Heart left ventricle (tissue), 16 donors: ENCODE results near the gene KANSL1. TPM values are rescaled to one million over a fixed set of nuclear protein-coding genes. Genes with fewer than 3 reads are reported as not detected.

Source experiments
- ATAC-seq, 4 donors: fragments of 200-7000 bp; cut with Tn5 transposase; one replicate each; pipeline ENCODE4 v1.9.1; 2020 to 2022; ENCODE audit warnings: moderate library complexity in 4 of 4, mild to moderate bottlenecking in 3 of 4, moderate number of reproducible peaks in 1 of 4
- DNase-seq, 5 donors: peaks; one replicate each; pipeline ENCODE4 v3.0.0-alpha.2; 2020
- H3K27ac ChIP-seq, 12 donors: fragments of 200-600 bp; sonication (generic) in 4 of 12; one replicate each; pipeline versions ENCODE4 v1.5.0 to v1.8.0; 2016 to 2022; ENCODE audit warnings: mild to moderate bottlenecking in 2 of 12
- H3K27me3 ChIP-seq, 9 donors: fragments of 200-600 bp; sonication (generic) in 2 of 9; one replicate each; pipeline versions ENCODE4 v1.5.1 to v1.8.0; 2016 to 2022; ENCODE audit warnings: mild to moderate bottlenecking in 3 of 9
- H3K36me3 ChIP-seq, 9 donors: fragments of 200-600 bp; sonication (generic) in 2 of 9; one replicate each; pipeline versions ENCODE4 v1.5.0 to v1.8.0; 2018 to 2022; ENCODE audit warnings: mild to moderate bottlenecking in 2 of 9
- H3K4me1 ChIP-seq, 12 donors: fragments of 200-600 bp; sonication (generic) in 4 of 12; one replicate each; pipeline versions ENCODE4 v1.5.0 to v1.8.0; 2016 to 2022; ENCODE audit warnings: mild to moderate bottlenecking in 3 of 12
- H3K4me3 ChIP-seq, 12 donors: fragments of 200-600 bp; sonication (generic) in 4 of 12; one replicate each; pipeline versions ENCODE4 v1.5.0 to v1.8.0; 2017 to 2022; ENCODE audit warnings: mild to moderate bottlenecking in 9 of 12, moderate library complexity in 4 of 12
- H3K9me3 ChIP-seq, 12 donors: fragments of 200-600 bp; sonication (generic) in 4 of 12; one replicate each; pipeline versions ENCODE4 v1.5.0 to v1.8.0; 2016 to 2022; ENCODE audit warnings: mild to moderate bottlenecking in 1 of 12
- POLR2A ChIP-seq, 2 donors: fragments of 450-650 bp; IDR thresholded peaks; one replicate each; pipeline ENCODE4 v1.6.1; 2017; ENCODE audit warnings: antibody characterized with exemption in 2 of 2, mild to moderate bottlenecking in 2 of 2, moderate library complexity in 2 of 2
- WGBS, 4 donors: extraction: QIAGEN DNeasy Blood & Tissue Kit in 2 of 4; methylation state at CpG; one replicate each; pipeline versions ENCODE4 v1.1.5 to v1.1.7; 2013 to 2018; 5-methylcytosine and 5-hydroxymethylcytosine counted together
- intact Hi-C, 10 donors: fragments of 100-400 bp; cut with DNase I; formaldehyde crosslinking; loops; one replicate each; pipeline versions ENCODE4 v1.11.1 to v1.14.2; 2022
- polyA plus RNA-seq, 2 donors: library from polyadenylated mRNA; stranded (reverse); fragments of 200-250 nt; gene quantifications; one replicate each; pipeline ENCODE4 v1.2.3, GENCODE V29; 2013
- total RNA-seq, 9 donors: library from RNA; depleted of rRNA in 2 of 9; stranded (reverse); fragments of >200 nt in 2 of 9; fragmentation: NEBNext Ultra II Directional in 3 of 9; extraction: Animal tissue kit (Norgen Biotek cat#: 25700) in 3 of 9; gene quantifications; one replicate each; pipeline versions ENCODE4 v1.1.0 to v1.2.4, GENCODE V29; 2016 to 2023
- TF ChIP-seq, protein P1 (sequence below), 12 donors: fragments of 200-600 bp; sonication (generic) in 4 of 12; IDR thresholded peaks; one replicate each; pipeline versions ENCODE4 v1.5.0 to v1.8.0; 2018 to 2022; ENCODE audit warnings: antibody characterized with exemption in 12 of 12, mild to moderate bottlenecking in 5 of 12
- donor health status: ischemic (EF 13 %, LVEDD 7.1; RV severe dilation, severe dysfunction).
- donor health status: healthy with polysubstance abuse.
- donor health status: DM: no; HTN: yes; CAD: no.
- donor health status: DM: no; HTN: no; CAD: no.
- donor health status: ischemic (EF 25% LVEDD 6.9; RV normal size, moderate dysfunction).
- donor health status: ischemic (EF 25% LVEDD 5.7; RV mildly dilated, moderate dysfunction).
- donor health status: healthy.
- donor health status: DM: yes; HTN: yes; CAD: no.
- donor health status: ischemic (EF 35%, LVEDD 5.7; RV mildly dilated, moderate dysfunction).
- donor health status: nonischemic (EF 11% LVEDD 7.7; RV severe dilation, severe dysfunction).
- donor health status: DM: yes; HTN: yes; CAD: no.
- donor health status: PGD.
- donor health status: ischemic (EF 29% LVEDD 5.4; RV normal size, mild dysfunction).
- donor health status: nonischemic (EF 23%, LVEDD 6.1; RV moderate dilation, normal function).

The KANSL1 gene
- total and polyA plus RNA-seq, 11 donors = 13.7 to 57.2 (median 28.9) TPM

DNA sequence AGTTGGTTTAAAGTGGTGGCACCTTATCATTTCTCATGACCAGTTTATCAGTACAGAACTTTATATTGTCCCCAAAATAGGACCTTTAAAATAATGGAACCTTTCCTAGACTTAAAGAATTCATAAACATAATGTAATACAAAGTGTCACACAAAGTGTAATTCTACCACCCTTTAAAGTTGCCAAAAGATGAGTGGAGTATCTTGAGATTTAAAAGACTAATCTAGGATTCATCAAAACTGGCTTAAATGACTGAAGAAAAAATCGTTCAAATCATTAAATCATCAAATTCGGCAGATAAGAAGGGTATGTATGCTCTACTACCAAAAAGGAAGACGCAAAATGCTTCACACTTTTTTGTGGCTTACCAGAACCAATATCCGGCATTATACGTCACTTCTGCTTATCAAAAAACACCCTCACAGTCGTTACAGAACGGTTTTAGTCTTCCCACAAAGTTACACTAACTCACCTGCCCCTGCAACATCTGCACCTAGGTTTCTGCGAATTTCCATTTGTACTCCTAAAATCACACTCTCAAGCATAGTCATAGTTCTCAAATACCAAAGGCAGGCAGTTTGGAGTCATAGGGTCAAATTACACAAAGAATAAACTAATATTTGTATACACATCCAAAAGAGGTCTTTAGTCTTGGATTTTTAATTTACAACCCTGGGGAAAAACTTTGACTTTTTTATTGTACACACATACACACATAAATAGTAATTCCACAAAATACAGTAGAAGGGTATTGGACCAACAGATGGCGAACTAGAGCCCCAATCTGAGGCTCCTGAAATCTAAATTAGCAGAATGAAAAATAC, 1.4 kb upstream of the KANSL1 start:
- peak overlapping the region; percentile 98 to 100 (median 99) for H3K27ac ChIP-seq
- ATAC-seq (no peak), DNase-seq (no peak)
- H3K36me3 ChIP-seq = no peaks in the 10 kb centered on the region
- intact Hi-C loops = loop anchor here in 6 of 10 donors (2.0 to 5.0 kb wide), 5 partner anchors 18 to 152 kb away; no protein-coding TSS in a partner anchor
- H3K4me3 ChIP-seq = peak overlapping the region; percentile 70 to 100 (median 88)
- no peaks in the 10 kb centered on the region for H3K27me3 ChIP-seq
- WGBS, 4 donors = 46 to 52% (median 48%) methylated on average over 9 of the region's 9 CpGs
- peaks cover 3 to 42% (median 28%) of the 10 kb centered on the region in 12 donors for H3K4me1 ChIP-seq
- no peak for TF ChIP-seq POLR2A (IDR thresholded peaks at IDR 0.05)
- TF ChIP-seq, protein P1, sequence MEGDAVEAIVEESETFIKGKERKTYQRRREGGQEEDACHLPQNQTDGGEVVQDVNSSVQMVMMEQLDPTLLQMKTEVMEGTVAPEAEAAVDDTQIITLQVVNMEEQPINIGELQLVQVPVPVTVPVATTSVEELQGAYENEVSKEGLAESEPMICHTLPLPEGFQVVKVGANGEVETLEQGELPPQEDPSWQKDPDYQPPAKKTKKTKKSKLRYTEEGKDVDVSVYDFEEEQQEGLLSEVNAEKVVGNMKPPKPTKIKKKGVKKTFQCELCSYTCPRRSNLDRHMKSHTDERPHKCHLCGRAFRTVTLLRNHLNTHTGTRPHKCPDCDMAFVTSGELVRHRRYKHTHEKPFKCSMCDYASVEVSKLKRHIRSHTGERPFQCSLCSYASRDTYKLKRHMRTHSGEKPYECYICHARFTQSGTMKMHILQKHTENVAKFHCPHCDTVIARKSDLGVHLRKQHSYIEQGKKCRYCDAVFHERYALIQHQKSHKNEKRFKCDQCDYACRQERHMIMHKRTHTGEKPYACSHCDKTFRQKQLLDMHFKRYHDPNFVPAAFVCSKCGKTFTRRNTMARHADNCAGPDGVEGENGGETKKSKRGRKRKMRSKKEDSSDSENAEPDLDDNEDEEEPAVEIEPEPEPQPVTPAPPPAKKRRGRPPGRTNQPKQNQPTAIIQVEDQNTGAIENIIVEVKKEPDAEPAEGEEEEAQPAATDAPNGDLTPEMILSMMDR (IDR thresholded peaks at IDR 0.05) = peak; percentile 6 to 64 (median 42)
- H3K9me3 ChIP-seq = no peaks in the 10 kb centered on the region

DNA sequence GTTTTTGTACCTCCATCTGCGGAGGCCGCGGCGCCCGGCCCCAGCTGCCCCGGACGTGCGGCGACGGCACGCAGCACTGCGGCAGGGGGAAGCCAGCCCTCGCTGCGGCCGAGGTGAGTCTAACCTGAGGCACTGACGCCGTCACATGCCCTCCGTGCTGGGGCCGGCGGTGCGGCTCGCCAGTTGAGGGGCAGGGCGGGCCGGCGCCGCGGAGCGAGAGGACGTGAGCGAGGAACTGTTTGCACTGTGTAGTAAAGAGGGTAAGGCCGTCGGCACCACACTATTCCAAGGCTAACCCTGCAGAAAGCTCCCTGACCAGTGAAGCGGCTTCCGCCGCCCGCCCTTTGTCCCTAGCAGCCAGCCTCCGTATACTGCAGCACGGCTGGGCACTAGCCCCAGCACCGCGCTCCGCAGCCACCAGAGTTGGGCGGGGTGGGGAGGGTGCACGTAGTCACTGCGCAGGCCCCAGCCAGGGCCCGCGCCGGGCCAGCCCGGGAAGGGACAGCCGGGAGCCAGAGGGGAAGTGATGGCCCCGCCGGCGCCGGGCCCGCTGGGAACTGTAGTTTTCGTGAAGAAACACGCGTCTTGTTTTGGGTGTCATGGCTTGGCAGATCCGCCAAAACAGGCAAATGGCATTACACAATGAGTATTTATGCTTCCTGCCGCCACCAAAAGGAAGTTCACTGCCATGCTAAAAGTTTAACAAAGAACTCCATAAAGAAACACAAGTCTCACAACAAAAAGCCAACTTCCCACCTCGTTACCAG, 580 bp upstream of the KANSL1 start:
- intact Hi-C loops = loop anchor here in 9 of 10 donors (1.0 to 5.0 kb wide), 7 partner anchors 19 to 152 kb away; no protein-coding TSS in a partner anchor
- no peaks in the 10 kb centered on the region for H3K36me3 ChIP-seq
- WGBS, 4 donors = 0 to 1% (median 1%) methylated on average over 36 to 60 of the region's 60 CpGs
- peak overlapping the region; percentile 98 to 100 (median 99) for H3K27ac ChIP-seq
- DNase-seq (peak; percentile 95 to 99 (median 98)), ATAC-seq (peak; percentile 90 to 97 (median 95))
- no peaks in the 10 kb centered on the region for H3K9me3 ChIP-seq
- H3K4me1 ChIP-seq = peaks cover 0 to 49% (median 35%) of the 10 kb centered on the region in 12 donors
- peak overlapping the region; percentile 70 to 100 (median 88) for H3K4me3 ChIP-seq
- no peaks in the 10 kb centered on the region for H3K27me3 ChIP-seq
- TF ChIP-seq, protein P1 (IDR thresholded peaks at IDR 0.05) = peak in 7 of 12 donors; percentile 7 to 54 (median 36)
- TF ChIP-seq POLR2A (IDR thresholded peaks at IDR 0.05) = peak in 1 of 2 donors; percentile 82

DNA sequence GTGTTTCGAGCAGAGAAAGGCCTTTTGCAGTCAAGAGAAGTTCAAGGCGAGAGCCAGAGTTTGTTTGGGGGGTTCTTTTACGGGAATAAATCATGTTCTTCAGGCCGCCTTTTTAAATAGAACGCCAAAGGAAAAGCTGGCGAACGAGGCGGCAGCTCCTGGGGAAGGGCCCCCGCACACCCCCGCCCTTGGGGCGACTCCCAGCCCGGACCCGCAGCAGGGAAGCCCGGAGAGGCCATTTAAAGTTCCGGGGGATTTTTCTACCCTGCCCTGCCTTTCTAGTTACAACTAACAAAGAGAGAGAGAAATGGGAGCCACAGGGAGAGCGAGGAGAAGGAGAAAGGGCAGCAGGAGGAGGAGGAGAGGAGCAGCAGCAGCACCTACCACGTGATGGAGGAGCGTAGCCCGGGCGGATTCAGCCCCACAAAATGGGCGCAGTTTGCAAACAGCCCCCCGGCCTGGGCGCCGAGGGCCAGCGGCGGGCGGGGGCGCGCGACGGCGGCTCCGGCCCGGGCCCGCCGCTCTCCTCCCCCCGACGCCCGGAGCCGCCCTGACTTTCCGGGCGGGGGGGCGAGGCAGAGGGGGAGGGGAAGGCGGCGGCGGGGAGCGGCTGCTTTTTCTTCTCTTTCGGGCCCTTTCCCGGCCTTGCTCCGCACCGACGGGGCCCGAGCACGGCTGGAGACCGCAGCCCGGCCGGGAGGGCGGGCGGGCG, 634 bp downstream of the KANSL1 start:
- peak; percentile 19 to 60 (median 50) for ATAC-seq
- TF ChIP-seq, protein P1 (IDR thresholded peaks at IDR 0.05) = no peak
- peak in 1 of 2 donors; percentile 12 for TF ChIP-seq POLR2A (IDR thresholded peaks at IDR 0.05)
- H3K9me3 ChIP-seq = no peaks in the 10 kb centered on the region
- DNase-seq = peak; percentile 72 to 86 (median 81)
- H3K27me3 ChIP-seq = no peaks in the 10 kb centered on the region
- WGBS, 4 donors = 0% methylated on average over 32 to 59 of the region's 60 CpGs
- intact Hi-C loops = loop anchor here in 9 of 10 donors (1.0 to 5.0 kb wide), 7 partner anchors 20 to 150 kb away; no protein-coding TSS in a partner anchor
- peak overlapping the region; percentile 98 to 100 (median 99) for H3K27ac ChIP-seq
- peaks cover 0 to 57% (median 46%) of the 10 kb centered on the region in 12 donors for H3K4me1 ChIP-seq
- no peaks in the 10 kb centered on the region for H3K36me3 ChIP-seq
- peak overlapping the region; percentile 70 to 100 (median 86) for H3K4me3 ChIP-seq
